HL-60/S4 treated with phorbol 12-myristate 13-acetate at 8.2 ng/mL for 4 days and 3 days (cell line): ENCODE data around the gene PSTPIP1.

Source experiments
- in situ Hi-C: fragments of 300-500 bp; cut with MboI; formaldehyde crosslinking; loops from 2 replicates; pipeline ENCODE4 v1.15.0; 2022; ENCODE audit warnings: low sequenced_read_pairs

The PSTPIP1 gene

GRCh38 chr15:77040673-77041072 lies 45.7 kb downstream of the PSTPIP1 start:
- in situ Hi-C loops = no loop called here

DNA sequence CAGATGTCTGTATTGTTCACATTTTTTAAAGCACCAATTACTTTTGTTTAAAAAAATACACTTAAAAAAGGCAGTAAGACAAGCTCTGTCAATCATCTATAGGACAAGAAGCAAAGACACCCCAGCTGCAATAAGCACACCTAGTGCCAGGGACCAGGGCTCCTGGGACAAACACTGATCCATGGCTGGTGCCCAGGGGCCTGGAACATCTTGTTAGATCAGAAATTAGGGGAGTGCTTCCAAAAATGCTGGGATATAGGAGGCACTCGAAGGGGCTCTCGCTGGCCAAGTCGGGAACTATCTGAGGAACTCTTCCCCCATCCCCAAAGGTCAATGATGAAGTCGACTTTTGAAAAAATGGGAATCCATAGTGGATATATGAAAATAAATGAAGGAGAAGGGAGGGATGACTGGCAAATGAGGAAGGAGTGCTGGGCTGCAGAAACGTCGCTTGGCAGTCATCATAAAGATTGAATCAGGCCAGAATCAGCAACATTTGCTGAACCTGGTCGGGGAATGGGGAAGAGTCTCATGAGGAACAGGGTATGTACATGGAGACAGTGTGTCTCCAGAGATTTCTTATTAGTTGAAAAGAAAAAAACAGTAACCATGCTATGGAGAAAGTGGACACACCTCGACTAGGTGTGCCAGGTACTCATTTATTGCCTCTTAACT lies 47.5 kb downstream of the PSTPIP1 start:
- in situ Hi-C loops = no loop called here

DNA sequence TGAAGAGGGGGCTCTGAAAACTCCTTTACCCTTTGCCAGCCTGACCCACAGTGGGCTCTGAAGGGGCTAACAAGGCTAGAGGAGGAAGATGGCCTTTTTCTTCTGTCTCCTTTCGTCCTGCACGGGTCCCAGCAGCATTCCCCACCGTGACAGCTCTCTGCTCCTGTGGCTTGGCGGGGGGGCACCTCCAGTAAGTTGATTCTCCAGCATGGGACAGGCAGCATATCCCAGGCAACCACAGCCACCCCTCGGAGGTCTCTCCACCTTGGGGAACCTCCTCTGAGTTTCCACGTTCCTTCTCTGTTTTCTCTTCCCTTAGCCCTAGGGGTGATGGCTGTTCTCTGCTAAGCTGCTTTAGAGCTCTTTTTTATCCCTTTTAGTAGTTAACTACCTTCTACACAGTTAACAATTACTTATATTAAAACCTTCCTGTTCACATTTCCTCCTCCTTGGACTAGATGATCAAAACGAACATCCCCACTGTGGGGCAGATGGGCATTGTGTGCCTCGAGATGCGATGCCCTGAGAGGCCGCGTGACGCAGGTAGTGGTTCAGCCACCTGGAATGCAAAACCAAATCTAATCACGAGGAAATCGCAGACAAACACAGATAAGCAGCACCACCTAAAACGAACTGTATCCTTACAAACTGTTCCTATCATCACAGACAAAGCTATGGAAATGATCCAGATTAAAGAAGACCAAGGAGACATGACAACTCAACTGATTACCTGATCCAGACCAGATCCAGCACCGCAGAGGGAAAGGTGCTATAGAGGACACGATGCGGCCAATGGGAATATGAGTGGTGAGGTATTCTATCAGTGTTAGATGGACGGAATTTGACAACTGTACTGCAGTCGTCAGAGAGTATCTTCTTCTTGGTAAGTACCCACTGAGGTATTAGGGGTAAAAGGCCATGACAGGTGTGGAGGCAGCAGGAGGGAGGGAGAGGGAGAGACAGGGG lies 48.3 kb downstream of the PSTPIP1 start:
- in situ Hi-C loops = no loop called here

GRCh38 chr15:77044228-77045042 lies 49.5 kb downstream of the PSTPIP1 start:
- in situ Hi-C loops = no loop called here

DNA sequence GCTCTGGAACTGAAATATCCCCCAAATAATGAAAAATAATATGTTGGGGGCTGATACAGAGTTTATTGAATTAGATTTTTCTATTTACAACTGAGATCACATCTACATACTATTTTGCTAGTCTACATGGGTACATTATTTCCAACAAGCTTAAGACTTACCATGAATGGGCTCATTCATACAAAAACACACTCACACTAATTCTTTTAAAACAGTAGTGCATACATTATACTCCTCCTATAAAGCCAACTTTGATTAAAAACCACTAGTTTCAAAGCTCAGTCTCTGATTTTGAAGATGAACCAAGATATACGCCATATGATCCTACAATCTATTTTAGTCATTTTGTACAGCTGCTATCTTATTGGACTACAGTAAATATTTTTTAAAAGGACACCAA lies 51.1 kb downstream of the PSTPIP1 start:
- in situ Hi-C loops = no loop called here

- in situ Hi-C loops = no loop called here
Measured at GRCh38 chr15:77046704-77047412, 51.9 kb downstream of the PSTPIP1 start.

GRCh38 chr15:77048135-77048876 lies 53.4 kb downstream of the PSTPIP1 start:
- in situ Hi-C loops = no loop called here

GRCh38 chr15:77052556-77052955 lies 57.6 kb downstream of the PSTPIP1 start:
- in situ Hi-C loops = no loop called here

DNA sequence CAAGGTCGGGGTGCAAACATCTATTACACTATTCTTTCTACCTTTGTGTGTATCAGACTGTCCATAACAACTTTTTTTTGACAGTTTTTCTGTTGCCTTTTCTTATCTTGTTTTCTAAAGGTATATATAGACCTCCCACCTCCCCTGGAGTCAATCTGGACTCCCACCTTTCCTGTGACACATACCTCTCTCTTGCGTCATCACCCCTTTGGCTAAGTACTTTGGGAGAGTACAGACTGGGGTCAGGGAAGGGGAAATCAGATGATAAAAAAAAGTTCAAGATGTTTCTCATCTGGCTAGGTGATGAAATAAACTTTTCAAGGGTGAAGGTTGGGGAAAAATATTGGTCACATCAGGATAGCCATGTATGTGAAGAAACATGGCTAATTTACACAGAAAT lies 58.8 kb downstream of the PSTPIP1 start:
- in situ Hi-C loops = no loop called here

DNA sequence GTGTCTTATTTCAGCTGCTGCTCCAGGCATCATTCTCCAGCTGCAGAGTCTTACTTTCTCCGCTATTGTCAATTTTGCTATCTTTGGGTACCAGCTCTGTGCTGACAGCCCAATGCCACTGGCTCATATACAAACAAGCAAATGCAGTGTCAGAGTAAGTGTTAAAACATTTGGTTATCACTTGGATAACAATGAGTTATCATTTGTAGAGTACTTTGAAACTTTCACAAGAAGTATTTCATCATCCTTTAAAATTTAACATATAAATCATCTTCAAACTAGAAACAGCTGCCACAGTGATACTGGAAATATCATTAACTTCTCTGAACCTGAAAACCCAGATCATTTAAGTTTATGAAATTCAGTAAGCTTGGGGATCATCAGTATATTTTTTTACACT lies 62.1 kb downstream of the PSTPIP1 start:
- in situ Hi-C loops = no loop called here

DNA sequence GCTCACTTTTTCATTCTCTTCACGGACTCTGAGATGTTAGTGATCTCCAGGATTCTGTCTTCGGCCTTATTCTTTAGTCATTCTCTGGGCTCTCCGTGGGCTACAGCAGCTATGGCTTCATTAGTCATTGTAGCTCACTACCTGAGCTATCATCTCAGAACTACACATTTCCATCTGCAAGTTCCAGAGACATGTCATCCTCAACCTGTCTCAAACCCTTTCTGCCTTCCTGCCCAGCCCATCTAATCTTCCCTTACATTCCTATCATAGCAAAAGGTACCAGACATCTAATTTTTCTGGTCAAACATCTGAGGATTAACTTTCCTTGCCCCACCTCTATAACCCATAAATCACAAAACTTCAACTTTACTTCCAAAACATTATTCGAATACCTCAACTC lies 62.8 kb downstream of the PSTPIP1 start:
- in situ Hi-C loops = no loop called here

DNA sequence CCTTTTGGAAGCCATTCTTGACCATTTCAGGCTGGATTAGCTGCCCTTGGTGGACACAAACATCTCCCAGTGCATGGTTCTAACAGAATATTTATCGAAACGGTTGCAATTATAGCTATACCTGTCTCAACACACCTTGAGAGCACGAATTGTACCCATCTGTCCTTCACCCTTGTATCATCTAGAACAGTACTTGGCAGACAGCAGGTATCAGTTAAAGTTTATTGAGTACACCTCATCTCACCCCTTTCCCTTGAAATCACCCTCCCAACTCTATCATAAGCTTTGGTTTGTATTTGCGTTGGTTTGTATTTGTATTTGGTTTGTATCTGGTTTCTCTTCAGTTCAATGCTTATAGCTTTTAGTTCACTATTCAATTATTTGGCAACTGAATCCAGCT lies 63.5 kb downstream of the PSTPIP1 start:
- in situ Hi-C loops = no loop called here

- in situ Hi-C loops = no loop called here
Measured at GRCh38 chr15:77059786-77060361, 64.9 kb downstream of the PSTPIP1 start.

DNA sequence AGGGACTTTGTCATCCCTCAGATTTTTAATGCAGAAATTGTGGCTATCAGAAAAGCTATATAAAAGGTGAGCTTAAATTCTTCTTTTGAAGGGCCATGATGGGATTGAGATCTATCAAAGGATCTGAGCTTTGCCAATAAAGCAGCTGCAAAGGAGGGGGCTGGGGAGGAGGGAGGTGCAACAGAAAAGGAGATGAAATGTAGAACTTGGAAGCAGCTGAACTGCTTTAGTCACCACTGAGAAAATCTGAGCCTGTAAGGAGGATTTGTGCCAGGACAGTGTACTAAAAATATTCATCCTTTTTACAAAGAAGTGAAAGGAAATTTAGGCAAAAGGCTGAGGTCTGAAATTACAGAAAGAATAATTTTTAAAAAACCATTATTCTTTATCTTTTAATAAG lies 65.6 kb downstream of the PSTPIP1 start:
- in situ Hi-C loops = no loop called here

- in situ Hi-C loops = no loop called here
Measured at GRCh38 chr15:77063249-77063648, 68.3 kb downstream of the PSTPIP1 start.

DNA sequence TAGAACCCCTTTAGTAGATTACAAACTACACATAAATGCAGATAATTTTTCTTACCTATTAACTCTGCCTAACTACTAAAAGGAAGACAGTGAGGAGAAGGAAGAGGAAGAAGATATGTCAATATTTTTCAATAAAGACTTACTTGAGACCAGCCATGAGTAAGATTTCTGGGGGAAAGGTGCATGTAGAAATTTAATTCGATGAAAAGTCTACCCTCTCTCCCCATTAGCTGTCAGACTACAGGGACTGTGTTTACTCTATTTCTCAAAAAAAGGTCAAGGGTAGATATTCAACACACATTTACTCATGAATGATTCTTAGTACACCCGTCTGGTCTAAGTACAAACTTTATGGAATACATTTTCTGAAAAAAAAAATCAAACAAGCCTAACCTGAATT lies 69.1 kb downstream of the PSTPIP1 start:
- in situ Hi-C loops = no loop called here

DNA sequence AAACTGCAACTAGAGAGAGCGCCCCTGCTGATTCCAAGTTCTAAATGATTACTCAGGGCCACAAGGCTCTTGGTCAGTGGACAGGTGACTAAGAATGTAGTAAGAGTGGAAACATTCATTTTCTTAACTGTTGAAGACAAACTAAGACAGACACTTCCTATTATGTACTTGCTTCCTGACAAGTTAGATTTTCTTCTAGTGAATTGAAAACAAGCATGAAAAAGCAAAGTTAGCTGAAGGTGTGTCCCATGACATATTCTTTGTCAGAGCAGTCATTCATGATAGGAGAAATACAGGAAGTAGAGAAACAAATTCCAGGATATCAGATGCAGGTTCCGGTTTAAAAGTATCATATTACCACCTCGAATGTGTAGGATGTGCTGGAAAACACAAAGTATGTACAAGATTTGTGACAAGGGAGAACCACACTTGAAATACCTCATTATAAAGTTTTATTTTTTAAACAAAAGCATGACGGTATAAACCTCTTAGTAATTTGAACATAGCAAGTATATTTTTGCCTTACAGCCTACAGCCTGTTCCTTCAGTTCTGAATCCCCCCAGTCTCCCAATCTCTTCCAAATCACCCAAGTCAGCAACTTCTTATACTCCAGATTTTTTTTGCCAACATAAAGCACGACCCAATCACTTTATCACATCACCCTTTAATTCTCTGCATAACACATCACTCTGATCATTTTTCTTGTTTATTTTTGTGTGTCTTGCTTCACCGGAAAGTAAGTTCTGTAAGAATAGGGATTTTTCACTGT lies 69.8 kb downstream of the PSTPIP1 start:
- in situ Hi-C loops = no loop called here

DNA sequence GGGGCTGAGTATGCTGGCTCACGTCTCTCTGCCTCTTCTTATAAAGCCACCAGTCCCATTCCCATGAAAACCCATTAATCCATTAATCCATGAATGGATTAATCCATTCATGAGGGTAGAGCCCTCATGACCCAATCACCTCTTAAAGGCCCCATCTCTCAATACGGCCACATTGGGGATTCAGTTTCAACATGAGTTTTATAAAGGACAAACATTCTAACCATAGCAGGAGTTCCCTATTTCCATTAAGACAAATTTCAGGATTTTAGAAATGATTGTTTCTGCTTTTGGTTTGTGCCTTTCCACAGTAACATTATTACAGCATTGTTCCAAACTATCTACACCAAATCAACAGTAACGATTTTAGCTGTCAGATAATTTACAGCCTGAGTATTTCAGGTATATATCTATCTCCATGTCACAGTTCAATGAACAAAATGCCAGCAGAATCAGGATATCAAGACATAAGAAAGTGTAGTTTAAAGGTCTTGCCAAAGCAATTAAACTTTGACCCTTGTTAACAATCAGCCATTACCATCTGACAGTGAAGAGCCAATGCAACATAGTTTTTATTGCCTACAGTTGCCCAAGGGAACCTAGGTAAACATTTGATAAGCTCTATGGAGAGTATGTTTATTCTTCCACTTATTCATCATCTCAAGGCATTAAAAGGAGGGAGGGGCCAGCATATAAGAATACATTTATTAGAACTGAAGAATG lies 72.2 kb downstream of the PSTPIP1 start:
- in situ Hi-C loops = no loop called here
